Stimulated activated CD4-positive, alpha-beta T cell treated with anti-CD3 and anti-CD28 coated beads, TNF-alpha, amount 100 ng/mL, for 1 hour (primary cell): Measurements from ENCODE around the gene SUPT3H.

Experiments
- DNase-seq, 3 donors: peaks; one replicate each; pipeline ENCODE4 v3.0.0-alpha.2; 2020; ENCODE audit warnings: low read depth in 3 of 3, low spot score in 1 of 3

The SUPT3H gene

GRCh38 chr6:45265246-45265645 lies 112.5 kb downstream of the SUPT3H start:
- DNase-seq = no peak

- DNase-seq = no peak
These were observed 117.0 kb downstream of the SUPT3H start for GRCh38 chr6:45260696-45261095.

- DNase-seq = no peak
These were observed 120.7 kb downstream of the SUPT3H start for GRCh38 chr6:45256697-45257695.

- DNase-seq = no peak
These were observed 122.3 kb downstream of the SUPT3H start for GRCh38 chr6:45255434-45255833.

GRCh38 chr6:45254253-45254652 lies 123.5 kb downstream of the SUPT3H start:
- no peak for DNase-seq

GRCh38 chr6:45253453-45253852 lies 124.3 kb downstream of the SUPT3H start:
- DNase-seq = no peak

- DNase-seq = no peak
These were observed 146.1 kb downstream of the SUPT3H start for GRCh38 chr6:45231660-45232059.

- DNase-seq = no peak
These were observed 148.3 kb downstream of the SUPT3H start for GRCh38 chr6:45229416-45229815.

GRCh38 chr6:45226081-45226480 lies 151.7 kb downstream of the SUPT3H start:
- no peak for DNase-seq

- DNase-seq = no peak
These were observed 155.4 kb downstream of the SUPT3H start for GRCh38 chr6:45222380-45222779.

GRCh38 chr6:45215759-45216158 lies 162.0 kb downstream of the SUPT3H start:
- DNase-seq = no peak

GRCh38 chr6:45212976-45213375 lies 164.8 kb downstream of the SUPT3H start:
- DNase-seq = no peak

- DNase-seq = no peak
These were observed 168.0 kb downstream of the SUPT3H start for GRCh38 chr6:45209762-45210161.

GRCh38 chr6:45206793-45207492 lies 170.8 kb downstream of the SUPT3H start:
- no peak for DNase-seq

- DNase-seq = no peak
These were observed 176.2 kb downstream of the SUPT3H start for GRCh38 chr6:45201484-45201883.

GRCh38 chr6:45200510-45200909 lies 177.2 kb downstream of the SUPT3H start:
- DNase-seq = no peak

- no peak for DNase-seq
These were observed 178.2 kb downstream of the SUPT3H start for GRCh38 chr6:45199554-45199953.

- no peak for DNase-seq
These were observed 181.6 kb downstream of the SUPT3H start for GRCh38 chr6:45196121-45196520.

GRCh38 chr6:45195137-45195536 lies 182.6 kb downstream of the SUPT3H start:
- DNase-seq = no peak

GRCh38 chr6:45192556-45192955 lies 185.2 kb downstream of the SUPT3H start:
- no peak for DNase-seq

GRCh38 chr6:45191414-45191813 lies 186.3 kb downstream of the SUPT3H start:
- DNase-seq = no peak

- DNase-seq = no peak
These were observed 189.9 kb downstream of the SUPT3H start for GRCh38 chr6:45187836-45188235.
